BE2C (cell line): ENCODE results near the gene ZCCHC7.
A peak's percentile ranks its signal among the peaks of the same experiment; 100 is the strongest.

Experiments used
- DNase-seq: peaks from one replicate; pipeline ENCODE4 v3.0.0-alpha.2; 2020
- H3K27me3 ChIP-seq: fragments of 250-450 bp; sonication (Bioruptor Pico); 2 replicates; pipeline ENCODE4 v1.5.1; 2020; ENCODE audit warnings: mild to moderate bottlenecking
- H3K36me3 ChIP-seq: fragments of 250-450 bp; sonication (Bioruptor Pico); 2 replicates; pipeline ENCODE4 v1.5.1; 2020; ENCODE audit warnings: mild to moderate bottlenecking
- H3K4me1 ChIP-seq: fragments of 250-450 bp; sonication (Bioruptor Pico); 2 replicates; pipeline ENCODE4 v1.5.1; 2020
- H3K4me3 ChIP-seq: 2 replicates; pipeline ENCODE4 v1.5.1; 2011; ENCODE audit warnings: low read depth, low read length
- H3K9me3 ChIP-seq: fragments of 250-450 bp; sonication (Bioruptor Pico); 2 replicates; pipeline ENCODE4 v1.5.1; 2020
- CTCF ChIP-seq: IDR thresholded peaks from 2 replicates; pipeline ENCODE4 v1.5.1; 2012; ENCODE audit warnings: mild to moderate bottlenecking, low read depth, low read length

The ZCCHC7 gene

DNA sequence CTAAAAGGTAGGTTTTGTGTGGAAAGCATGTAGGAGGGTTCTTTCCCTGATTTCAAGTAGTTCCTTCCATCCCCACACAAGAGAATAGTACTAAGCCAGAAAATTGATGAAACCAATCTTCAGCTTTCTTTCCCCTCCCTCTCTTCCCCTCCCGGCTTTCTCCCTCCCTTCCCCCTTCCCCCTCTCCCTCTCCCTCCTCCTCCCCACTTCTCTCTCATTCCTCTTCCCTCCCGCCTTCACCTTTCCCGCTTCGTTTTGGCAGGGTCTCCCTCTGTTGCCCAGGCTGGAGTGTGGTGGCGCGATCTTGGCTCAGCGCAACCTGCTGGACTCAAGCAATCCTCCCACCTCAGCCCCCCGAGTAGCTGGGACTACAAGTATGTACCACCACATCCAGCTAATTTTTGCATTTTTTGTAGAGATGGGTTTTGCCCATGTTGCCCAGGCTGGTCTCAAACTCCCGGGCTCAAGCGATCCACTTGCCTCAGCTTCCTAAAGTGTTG lies 85.8 kb downstream of the ZCCHC7 start:
- no peak for DNase-seq
- Histone ChIP-seq H3K9me3 (no peaks in the 10 kb centered on the region), H3K4me1 (peaks cover 5% of the 10 kb centered on the region), H3K36me3 (peaks cover 8% of the 10 kb centered on the region), H3K27me3 (no peaks in the 10 kb centered on the region), H3K4me3 (no peak overlapping the region)
- no peak for TF ChIP-seq CTCF

DNA sequence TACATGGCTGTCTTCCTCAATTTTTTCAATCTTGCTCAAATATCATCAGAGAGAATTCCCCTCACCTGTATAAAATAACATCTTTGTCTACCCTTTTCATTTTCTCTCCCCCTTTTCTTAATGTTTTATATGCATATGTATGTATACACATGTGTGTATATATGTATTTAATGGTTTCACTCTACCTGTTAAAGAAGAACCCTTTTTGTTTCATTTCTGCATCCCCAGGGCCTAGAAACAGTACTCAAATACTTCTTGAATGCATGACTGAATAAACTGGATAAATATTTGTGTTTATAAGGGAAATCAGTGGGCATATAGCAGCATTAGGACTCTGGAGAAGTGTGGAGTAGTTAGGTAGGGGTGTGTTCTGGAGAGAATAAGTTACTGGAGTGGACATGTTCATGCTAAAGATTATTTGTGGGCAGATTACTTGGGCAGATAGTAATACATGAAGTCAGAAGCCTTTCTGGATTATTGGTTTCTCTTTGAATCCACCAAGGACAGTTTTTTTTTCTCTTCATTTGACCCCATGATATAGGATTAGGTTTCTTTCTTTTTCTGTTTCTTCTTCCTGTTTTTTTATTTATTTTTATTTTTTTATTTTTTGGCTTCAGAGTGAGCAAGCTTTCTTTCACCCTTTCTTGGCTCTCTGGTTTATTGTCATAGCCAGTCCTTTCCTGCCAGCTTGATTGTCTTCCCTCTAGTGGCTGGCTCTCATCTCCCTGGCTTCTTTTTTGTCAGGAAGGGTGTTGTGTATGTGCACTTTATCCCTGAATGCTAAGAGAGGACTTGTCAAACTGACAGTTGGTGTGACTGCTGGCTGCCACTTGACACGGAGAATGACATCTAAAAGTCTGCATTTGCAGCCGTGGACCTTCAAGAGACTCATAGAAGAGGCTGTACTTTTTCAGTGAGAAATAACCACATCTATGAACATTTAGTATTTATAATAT lies 89.3 kb downstream of the ZCCHC7 start:
- peaks cover 11% of the 10 kb centered on the region for H3K4me1 ChIP-seq
- TF ChIP-seq CTCF, result peak; percentile 71
- H3K4me3 ChIP-seq, result no peak overlapping the region
- no peaks in the 10 kb centered on the region for H3K9me3 ChIP-seq
- no peaks in the 10 kb centered on the region for H3K27me3 ChIP-seq
- peaks cover 8% of the 10 kb centered on the region for H3K36me3 ChIP-seq
- DNase-seq, result peak; percentile 26

DNA sequence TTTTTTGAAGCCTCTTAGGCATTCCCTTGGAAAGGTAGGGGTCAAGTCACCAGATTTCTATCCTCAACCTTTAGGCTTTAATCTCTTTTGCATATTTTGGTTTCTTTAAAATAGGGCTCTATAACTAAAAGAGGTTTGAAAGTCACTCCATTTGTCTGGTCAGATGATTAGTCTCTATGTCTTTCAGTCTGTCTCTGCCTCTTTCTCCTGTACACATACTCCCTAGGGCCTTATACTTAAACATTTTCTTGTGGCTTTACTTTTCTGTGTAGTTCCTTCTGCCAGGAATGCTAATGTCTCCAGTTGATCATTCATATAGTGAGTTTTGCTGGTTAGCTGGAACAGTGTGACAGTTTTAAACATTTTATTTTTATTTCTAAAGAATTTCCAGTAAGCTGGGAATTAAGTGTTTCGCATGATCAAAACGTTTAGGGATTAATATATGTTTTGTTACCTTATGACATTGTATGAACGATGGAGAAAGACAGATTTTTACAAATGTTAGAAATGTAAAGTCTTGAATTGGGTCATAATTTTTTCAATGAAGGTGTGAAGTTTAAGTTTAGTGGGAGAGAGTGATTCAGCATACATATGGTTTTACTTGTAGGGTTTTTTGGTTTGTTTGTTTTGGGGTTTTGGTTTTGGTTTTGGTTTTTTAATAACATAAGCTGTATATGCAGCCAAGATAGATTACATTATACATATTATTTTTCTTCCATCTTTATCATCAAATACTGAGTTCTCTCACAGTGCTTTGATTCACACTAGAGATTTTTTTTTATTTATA lies 90.6 kb downstream of the ZCCHC7 start:
- Histone ChIP-seq H3K36me3 (peaks cover 8% of the 10 kb centered on the region), H3K27me3 (no peaks in the 10 kb centered on the region), H3K4me3 (no peak overlapping the region), H3K4me1 (peaks cover 15% of the 10 kb centered on the region), H3K9me3 (no peaks in the 10 kb centered on the region)
- DNase-seq, result no peak
- TF ChIP-seq CTCF, result no peak

- TF ChIP-seq CTCF, result no peak
- no peaks in the 10 kb centered on the region for H3K27me3 ChIP-seq
- no peak for DNase-seq
- H3K4me3 ChIP-seq, result no peak overlapping the region
- peaks cover 8% of the 10 kb centered on the region for H3K36me3 ChIP-seq
- peaks cover 15% of the 10 kb centered on the region for H3K4me1 ChIP-seq
- H3K9me3 ChIP-seq, result no peaks in the 10 kb centered on the region
Observed at GRCh38 chr9:37212435-37212834, 92.1 kb downstream of the ZCCHC7 start.

DNA sequence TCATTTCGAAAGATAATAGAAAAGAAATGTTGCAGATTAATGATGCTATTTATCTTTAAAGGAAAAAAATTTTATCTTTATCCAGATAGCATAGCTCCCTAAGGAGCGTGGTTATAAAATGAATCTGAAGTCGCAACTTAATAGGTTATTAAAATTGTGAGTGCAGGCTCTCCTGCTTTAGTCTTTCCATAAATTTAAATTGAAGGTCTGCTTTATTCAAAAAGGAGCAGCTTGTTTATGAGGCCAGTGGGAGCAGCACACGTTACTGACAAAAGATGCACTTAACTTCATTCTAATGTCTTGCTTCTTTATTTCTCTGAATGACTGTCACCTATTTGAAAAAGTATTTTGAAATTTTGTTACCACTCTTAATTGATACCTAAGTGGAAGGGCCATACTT lies 95.0 kb downstream of the ZCCHC7 start:
- no peak for TF ChIP-seq CTCF
- Histone ChIP-seq H3K4me1 (peaks cover 12% of the 10 kb centered on the region), H3K9me3 (no peaks in the 10 kb centered on the region), H3K4me3 (no peak overlapping the region), H3K27me3 (no peaks in the 10 kb centered on the region), H3K36me3 (no peaks in the 10 kb centered on the region)
- no peak for DNase-seq

- no peak for DNase-seq
- Histone ChIP-seq H3K4me3 (no peak overlapping the region), H3K4me1 (peaks cover 12% of the 10 kb centered on the region), H3K36me3 (no peaks in the 10 kb centered on the region), H3K27me3 (no peaks in the 10 kb centered on the region), H3K9me3 (no peaks in the 10 kb centered on the region)
- no peak for TF ChIP-seq CTCF
Observed at GRCh38 chr9:37215830-37216229, 95.5 kb downstream of the ZCCHC7 start.
